ENCODE data around the gene ITGB3.

DNA sequence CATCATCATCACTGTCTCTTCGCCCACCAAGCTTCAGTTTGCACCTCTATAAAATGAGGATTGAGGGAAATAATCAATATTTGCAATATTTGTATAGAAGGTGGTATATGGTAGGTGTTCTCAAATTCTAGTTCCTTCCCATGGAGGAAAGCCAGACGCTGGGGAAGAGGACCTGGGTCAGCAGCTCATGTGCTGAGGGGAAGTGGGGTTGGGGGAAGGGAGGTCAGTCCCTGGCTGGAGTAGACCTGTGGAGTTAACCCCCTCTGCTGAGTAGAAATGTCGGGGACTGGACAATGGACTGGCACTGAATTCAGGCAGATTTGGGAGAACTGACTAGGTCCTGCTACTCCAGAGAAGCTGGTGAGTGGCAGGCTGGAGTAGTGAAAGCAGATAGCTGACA lies 12.8 kb upstream of the ITGB3 start:
- no peak for TF ChIP-seq TAF1 (IDR thresholded peaks at IDR 0.05; ENCODE audit: low read depth, low read length)
- no peak for TF ChIP-seq POLR2AphosphoS5 (IDR thresholded peaks at IDR 0.05; ENCODE audit: low read depth, low read length)
- no peak for TF ChIP-seq POLR2A (IDR thresholded peaks at IDR 0.05; ENCODE audit: low read depth, low read length)
- no peak for TF ChIP-seq SPI1 (IDR thresholded peaks at IDR 0.05; ENCODE audit: low read depth, low read length)
- TF ChIP-seq POU2F2 (IDR thresholded peaks at IDR 0.05; ENCODE audit: low read depth, low read length), result no peak
- no peak for TF ChIP-seq PAX5 (IDR thresholded peaks at IDR 0.05; ENCODE audit: insufficient read depth, low read length, severe bottlenecking)

Measured in GM12891 (cell line).